GM03348 (cell line): ENCODE measurements around the gene DNM2.
"Not testable (repeated sequence)": the region's sequence is repeated elsewhere in the genome, so short reads cannot be mapped to it uniquely, and the experiment has no call there.

ENCODE experiments used
- DNase-seq: peaks from one replicate; pipeline ENCODE4 v3.0.0; 2012; ENCODE audit warnings: low spot score

DNM2 gene

GRCh38 chr19:10752913-10753704 lies 35.2 kb downstream of the DNM2 start:
- no peak for DNase-seq

GRCh38 chr19:10756371-10756770 lies 38.5 kb downstream of the DNM2 start:
- DNase-seq = no peak

GRCh38 chr19:10756791-10757190 lies 38.9 kb downstream of the DNM2 start:
- DNase-seq = no peak

- not testable (repeated sequence) for DNase-seq
Observed at GRCh38 chr19:10758050-10758449, 40.2 kb downstream of the DNM2 start.

GRCh38 chr19:10758978-10759377 lies 41.1 kb downstream of the DNM2 start:
- no peak for DNase-seq

- DNase-seq = no peak
Observed at GRCh38 chr19:10760273-10760944, 42.5 kb downstream of the DNM2 start.

- DNase-seq = no peak
Observed at GRCh38 chr19:10761443-10762250, 43.8 kb downstream of the DNM2 start.

GRCh38 chr19:10762656-10763055 lies 44.8 kb downstream of the DNM2 start:
- DNase-seq = no peak

GRCh38 chr19:10763411-10763810 lies 45.5 kb downstream of the DNM2 start:
- no peak for DNase-seq

- DNase-seq = no peak
Observed at GRCh38 chr19:10763828-10764339, 46.0 kb downstream of the DNM2 start.

- DNase-seq = no peak
Observed at GRCh38 chr19:10764340-10764894, 46.5 kb downstream of the DNM2 start.

- no peak for DNase-seq
Observed at GRCh38 chr19:10766049-10766623, 48.3 kb downstream of the DNM2 start.

GRCh38 chr19:10766671-10767201 lies 48.9 kb downstream of the DNM2 start:
- DNase-seq = peak; percentile 44

GRCh38 chr19:10767726-10768125 lies 49.8 kb downstream of the DNM2 start:
- DNase-seq = no peak

- DNase-seq = no peak
Observed at GRCh38 chr19:10768369-10768768, 50.5 kb downstream of the DNM2 start.

- DNase-seq = no peak
Observed at GRCh38 chr19:10768936-10769335, 51.1 kb downstream of the DNM2 start.

GRCh38 chr19:10769533-10770491 lies 51.9 kb downstream of the DNM2 start:
- peak; percentile 29 for DNase-seq

- DNase-seq = no peak
Observed at GRCh38 chr19:10773969-10774368, 56.1 kb downstream of the DNM2 start.

GRCh38 chr19:10774893-10775292 lies 57.0 kb downstream of the DNM2 start:
- no peak for DNase-seq

- no peak for DNase-seq
Observed at GRCh38 chr19:10776900-10777650, 59.2 kb downstream of the DNM2 start.
